B cell (primary cell): ENCODE data around the gene GMPR2. TPM values are rescaled to one million over a fixed set of nuclear protein-coding genes. Genes with fewer than 3 reads are reported as not detected.

ENCODE experiments used
- ATAC-seq: fragments of 200-7000 bp; cut with Tn5 transposase; one replicate; pipeline ENCODE4 v1.10.0; 2021; ENCODE audit warnings: low read depth, mild to moderate bottlenecking, moderate number of reproducible peaks, moderate library complexity
- CTCF ChIA-PET: fragments of 350-600 bp; sonication (Branson Sonifier 250); formaldehyde crosslinking; loops from one replicate; lab custom pipeline; 2021; ENCODE audit warnings: antibody characterized with exemption, inconsistent platforms; lab: Charles Lee
- POLR2A ChIA-PET: fragments of 350-600 bp; sonication (Branson Sonifier 250); formaldehyde crosslinking; loops from one replicate; lab custom pipeline; 2021; ENCODE audit warnings: antibody characterized with exemption; lab: Charles Lee
- DNase-seq: peaks from one replicate; pipeline ENCODE4 v3.0.0; 2013
- H2AFZ ChIP-seq: 2 replicates; pipeline ENCODE4 v1.6.1; 2012; ENCODE audit warnings: mild to moderate bottlenecking, low read depth, low read length; ENCODE audit not compliant: insufficient read depth, poor library complexity, severe bottlenecking
- H3K27ac ChIP-seq, 2 donors: 1 replicate in 1 of 2; 2 replicates in 1 of 2; pipeline ENCODE4 v1.5.1; 2012 to 2013; ENCODE audit warnings: low read length in 2 of 2, mild to moderate bottlenecking in 2 of 2, moderate library complexity in 1 of 2
- H3K27me3 ChIP-seq, 4 experiments: fragments of 200-600 bp in 1 of 4; sonication (generic) in 1 of 4; replicated peaks in 1 of 4; 1 replicate in 2 of 4; 2 replicates in 2 of 4; pipeline versions ENCODE4 v1.6.1 to v1.7.0; 2013 to 2016; ENCODE audit warnings: low read length in 3 of 4, mild to moderate bottlenecking in 2 of 4, mixed read lengths in 1 of 4, moderate library complexity in 1 of 4; ENCODE audit not compliant: insufficient read depth in 4 of 4, control insufficient read depth in 3 of 4; ENCODE audit errors: control extremely low read depth in 1 of 4
- H3K36me3 ChIP-seq, 2 experiments: replicated peaks in 1 of 2; 1 replicate in 1 of 2; 2 replicates in 1 of 2; pipeline versions ENCODE4 v1.6.1 to v1.7.1; 2013; ENCODE audit warnings: low read length in 1 of 2; ENCODE audit not compliant: insufficient read depth in 2 of 2, control insufficient read depth in 1 of 2; ENCODE audit errors: control extremely low read depth in 1 of 2, extremely low read depth in 1 of 2
- H3K4me1 ChIP-seq, 2 donors: fragments of 200-600 bp in 1 of 2; sonication (generic) in 1 of 2; 1 replicate in 1 of 2; 2 replicates in 1 of 2; pipeline versions ENCODE4 v1.5.1 to v1.6.1; 2013 to 2017; ENCODE audit warnings: low read length in 2 of 2; ENCODE audit not compliant: control insufficient read depth in 2 of 2, insufficient read depth in 2 of 2
- H3K4me2 ChIP-seq: replicated peaks from 2 replicates; pipeline ENCODE3; 2012; ENCODE audit warnings: mild to moderate bottlenecking, low read depth, low read length; ENCODE audit not compliant: poor library complexity, severe bottlenecking
- H3K4me3 ChIP-seq, 5 experiments: fragments of 200-600 bp in 1 of 5; sonication (generic) in 1 of 5; 1 replicate in 3 of 5; 2 replicates in 2 of 5; pipeline versions ENCODE4 v1.5.1 to v1.7.0; 2011 to 2016; ENCODE audit warnings: low read length in 4 of 5, mild to moderate bottlenecking in 4 of 5, low read depth in 2 of 5, control low read depth in 1 of 5, moderate library complexity in 1 of 5; ENCODE audit not compliant: insufficient read depth in 1 of 5; ENCODE audit errors: control extremely low read depth in 1 of 5, extremely low read depth in 1 of 5
- H3K79me2 ChIP-seq: fragments of 200-600 bp; sonication (generic); one replicate; pipeline ENCODE4 v1.6.0; 2016; ENCODE audit warnings: low read length; ENCODE audit not compliant: control insufficient read depth, insufficient read depth
- H3K9ac ChIP-seq: fragments of 200-600 bp; sonication (generic); 2 replicates; pipeline ENCODE4 v1.6.1; 2017; ENCODE audit warnings: mild to moderate bottlenecking, low read length, moderate library complexity
- H3K9me3 ChIP-seq, 3 donors: one replicate each; pipeline versions ENCODE4 v1.6.1 to v1.7.1; 2013; ENCODE audit warnings: low read length in 2 of 3; ENCODE audit not compliant: control insufficient read depth in 2 of 3, insufficient read depth in 1 of 3; ENCODE audit errors: control extremely low read depth in 1 of 3
- H4K20me1 ChIP-seq: 2 replicates; pipeline ENCODE4 v1.6.0; 2012; ENCODE audit warnings: mild to moderate bottlenecking, low read length; ENCODE audit not compliant: insufficient read depth, control insufficient read depth, poor library complexity, severe bottlenecking
- H3K27ac Mint-ChIP-seq: one replicate; pipeline ENCODE4 v1.8.0; 2021; ENCODE audit warnings: mixed read lengths
- H3K27me3 Mint-ChIP-seq: one replicate; pipeline ENCODE4 v1.8.0; 2021; ENCODE audit warnings: mixed read lengths
- H3K4me1 Mint-ChIP-seq: one replicate; pipeline ENCODE4 v1.8.0; 2021; ENCODE audit warnings: mixed read lengths
- H3K4me3 Mint-ChIP-seq: one replicate; pipeline ENCODE4 v1.8.0; 2021; ENCODE audit warnings: mixed read lengths
- H3K9me3 Mint-ChIP-seq: one replicate; pipeline ENCODE4 v1.8.0; 2022; ENCODE audit warnings: mixed read lengths; ENCODE audit not compliant: insufficient read depth
- CTCF ChIP-seq: fragments of 200-600 bp; IDR thresholded peaks from one replicate; pipeline ENCODE4 v1.8.0; 2022; ENCODE audit warnings: antibody characterized with exemption, mild to moderate bottlenecking
- EZH2 ChIP-seq: IDR thresholded peaks from 2 replicates; pipeline ENCODE4 v1.6.1; 2012; ENCODE audit warnings: borderline replicate concordance, low read depth, mild to moderate bottlenecking, moderate library complexity, low read length; ENCODE audit not compliant: insufficient read depth, poor library complexity, severe bottlenecking
- WGBS: methylation state at CpG from one replicate; pipeline ENCODE4 v1.1.5; 2013; ENCODE audit warnings: missing lambda C conversion rate; ENCODE audit not compliant: insufficient coverage; 5-methylcytosine and 5-hydroxymethylcytosine counted together
- intact Hi-C: fragments of 100-400 bp; cut with micrococcal nuclease; formaldehyde crosslinking; loops from one replicate; pipeline ENCODE4 v1.10.0; 2022
- polyA plus RNA-seq: library from polyadenylated mRNA; depleted of rRNA; stranded (reverse); fragments of >200 nt; gene quantifications from 2 replicates; pipeline ENCODE4 v1.2.3, GENCODE V29; 2012
- total RNA-seq, 2 donors: library from RNA; stranded (reverse); fragments of 120-200 nt in 1 of 2; gene quantifications; 1 replicate in 1 of 2; 2 replicates in 1 of 2; pipeline versions ENCODE4 v1.2.3 to v1.2.4, GENCODE V29; 2013 to 2022

Gene GMPR2
- total and polyA plus RNA-seq, 2 donors (not counting 1 experiment from before 2014, with no cell fraction given), result 39.7 to 58.7 TPM

GRCh38 chr14:24196071-24197055 lies 36.4 kb upstream of the GMPR2 start:
- Mint-ChIP-seq H3K4me3 (peak overlapping the region; percentile 89), H3K4me1 (peaks cover 49% of the 10 kb centered on the region), H3K27me3 (no peaks in the 10 kb centered on the region), H3K9me3 (no peaks in the 10 kb centered on the region), H3K27ac (peak overlapping the region; percentile 99)
- TF ChIP-seq EZH2, result no peak
- no peak for TF ChIP-seq CTCF
- H3K27me3 ChIP-seq, result no peaks in the 10 kb centered on the region
- peak overlapping the region; percentile 97 for H3K9ac ChIP-seq
- no peaks in the 10 kb centered on the region for H3K9me3 ChIP-seq
- no peaks in the 10 kb centered on the region for H4K20me1 ChIP-seq
- peak overlapping the region; percentile 91 for H3K4me2 ChIP-seq
- intact Hi-C loops, result loop anchor here (1.0 to 5.0 kb wide), 2 partner anchors 8 to 101 kb away; partner anchors contain the start of genes DHRS1, IPO4 and NOP9
- peak overlapping the region; percentile 98 to 99 for H3K27ac ChIP-seq
- ATAC-seq, result peak; percentile 2
- DNase-seq, result peak; percentile 67
- peak overlapping the region; percentile 88 for H2AFZ ChIP-seq
- ChIA-PET POLR2A (interaction anchor here (0.7 to 3.6 kb wide), 13 partner anchors 10 to 234 kb away, joined by 3 to 64 read pairs (median 10); partner anchors contain the start of genes CBLN3, CHMP4A, DCAF11 and EMC9), CTCF (interaction anchor here (0.9 to 3.5 kb wide), 17 partner anchors 11 to 241 kb away, joined by 3 to 21 read pairs (median 4); partner anchors contain the start of genes CHMP4A, CIDEB, IRF9 and MDP1)
- peaks cover 0 to 14% of the 10 kb centered on the region in 2 experiments for H3K36me3 ChIP-seq
- H3K4me3 ChIP-seq, result peak overlapping the region; percentile 82 to 99 (median 83)
- H3K79me2 ChIP-seq, result peaks cover 73% of the 10 kb centered on the region
- peaks cover 25 to 26% of the 10 kb centered on the region in 2 donors for H3K4me1 ChIP-seq
- 0% methylated on average over 13 of the region's 33 CpGs for WGBS
